AG04449 (cell line): ENCODE data around the gene EFTUD2.

ENCODE experiments used
- CTCF ChIA-PET: fragments of 350-600 bp; formaldehyde crosslinking; extraction: SDS; loops from one replicate; lab custom pipeline; 2021; ENCODE audit warnings: antibody characterized with exemption; lab: Yijun Ruan, JAX
- POLR2A ChIA-PET: fragments of 400-600, 350-600 bp; formaldehyde crosslinking; extraction: SDS; loops from one replicate; lab custom pipeline; 2020; ENCODE audit warnings: antibody characterized with exemption, inconsistent platforms; lab: Yijun Ruan, JAX
- DNase-seq: peaks from one replicate; pipeline ENCODE4 v3.0.0-alpha.2; 2010; ENCODE audit warnings: low read depth, low spot score
- H3K4me3 ChIP-seq: 2 replicates; pipeline ENCODE4 v1.5.1; 2011; ENCODE audit warnings: low read depth, mild to moderate bottlenecking, control low read depth, low read length
- CTCF ChIP-seq: IDR thresholded peaks from one replicate; pipeline ENCODE4 v1.5.1; 2011; ENCODE audit warnings: mild to moderate bottlenecking, moderate library complexity, low read length, control low read depth, inconsistent platforms; ENCODE audit not compliant: insufficient read depth; ENCODE audit errors: missing control alignments

Gene EFTUD2

GRCh38 chr17:44801880-44802279 is 97.4 kb downstream of the EFTUD2 start:
- no peak for TF ChIP-seq CTCF
- POLR2A ChIA-PET = no interaction called here
- H3K4me3 ChIP-seq = no peak overlapping the region
- CTCF ChIA-PET = interaction anchor here (0.9 to 13.7 kb wide), 5 partner anchors 10 to 66 kb away, joined by 3 to 180 read pairs (median 8); no protein-coding TSS in a partner anchor
- DNase-seq = no peak
